ENCODE results near the gene SDCBP2.
A peak's percentile ranks its signal among the peaks of the same experiment; 100 is the strongest.

The SDCBP2 gene

GRCh38 chr20:1331101-1331500 lies 2.2 kb upstream of the SDCBP2 start:
- no peak for DNase-seq (ENCODE audit: low read depth)

DNA sequence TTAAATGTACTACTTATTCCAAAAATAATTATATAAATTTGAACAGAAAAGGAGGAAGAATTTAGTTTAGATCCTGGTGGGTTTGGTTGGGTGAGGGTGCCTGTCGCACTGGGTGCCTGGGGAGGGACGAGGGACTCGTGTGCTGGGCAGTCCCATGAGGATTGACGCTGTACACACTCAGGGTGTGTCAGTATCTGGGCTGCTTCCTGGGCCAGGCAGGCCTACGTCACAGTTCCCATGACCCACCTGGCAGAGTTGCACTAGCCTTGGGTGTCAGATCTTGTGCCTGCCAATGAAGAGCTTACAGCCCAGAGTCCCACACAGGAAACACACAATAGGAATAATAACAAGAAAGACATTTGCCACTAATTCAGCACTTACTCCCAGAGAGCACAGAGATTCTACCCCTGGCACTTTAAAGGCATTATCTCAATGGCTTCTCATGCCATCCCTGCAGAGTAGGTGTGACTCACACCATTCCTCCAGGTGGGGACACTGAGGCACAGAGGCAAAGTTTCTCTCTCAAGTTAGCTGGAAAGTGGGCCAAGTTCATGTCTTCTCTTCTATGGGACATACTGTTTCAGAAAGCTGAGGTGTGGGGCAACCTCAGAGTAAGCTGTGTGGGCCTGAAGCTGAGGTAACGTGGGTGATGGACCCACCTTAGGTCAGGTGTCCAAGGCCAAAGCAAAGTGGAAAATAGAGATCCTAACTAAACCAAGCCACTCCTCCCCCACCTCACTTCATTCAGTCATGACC lies 1.3 kb upstream of the SDCBP2 start:
- DNase-seq (ENCODE audit: low read depth) = no peak

DNA sequence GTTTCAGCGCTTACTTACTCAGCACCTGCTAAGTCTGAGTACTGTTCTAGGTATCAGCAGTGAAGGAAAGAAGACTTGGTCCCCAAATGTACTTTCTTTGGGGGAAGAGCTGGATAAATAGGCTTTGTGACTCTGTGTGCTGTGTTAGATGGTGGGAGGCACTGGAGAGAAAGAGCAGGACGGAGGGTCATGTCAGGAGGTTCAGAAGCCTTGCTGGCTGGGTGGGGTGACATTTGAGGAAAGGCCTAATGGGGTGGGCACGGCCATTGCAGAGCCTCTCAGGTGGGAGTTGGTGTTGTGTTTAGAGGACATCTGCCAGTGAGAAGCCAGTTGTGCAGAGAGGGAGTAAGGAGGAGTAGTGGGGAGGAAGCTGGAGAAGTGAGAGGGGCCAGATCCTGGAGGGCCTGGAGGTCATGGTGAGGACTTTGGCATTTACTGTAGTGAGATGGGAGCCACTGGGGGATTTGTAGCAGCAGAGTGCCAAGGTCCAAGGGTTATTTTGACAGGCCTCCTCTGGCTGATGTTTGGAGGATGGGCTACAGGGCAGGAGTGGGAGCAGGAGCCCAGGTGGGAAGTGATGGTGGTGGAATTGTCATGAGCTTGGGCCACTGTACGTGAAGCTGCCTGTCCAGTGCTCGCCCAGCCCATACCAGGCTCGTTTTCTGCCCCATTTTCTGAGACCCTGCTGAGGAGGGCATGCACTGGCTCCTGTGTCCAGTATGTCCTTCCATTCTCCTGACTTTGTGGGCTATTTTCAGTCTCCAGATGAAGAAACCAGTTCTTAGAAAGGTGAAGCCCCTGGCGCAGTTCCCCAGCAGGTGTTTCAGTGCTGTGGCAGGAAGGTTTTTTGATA lies 886 bp downstream of the SDCBP2 start:
- DNase-seq (ENCODE audit: low read depth) = no peak

DNA sequence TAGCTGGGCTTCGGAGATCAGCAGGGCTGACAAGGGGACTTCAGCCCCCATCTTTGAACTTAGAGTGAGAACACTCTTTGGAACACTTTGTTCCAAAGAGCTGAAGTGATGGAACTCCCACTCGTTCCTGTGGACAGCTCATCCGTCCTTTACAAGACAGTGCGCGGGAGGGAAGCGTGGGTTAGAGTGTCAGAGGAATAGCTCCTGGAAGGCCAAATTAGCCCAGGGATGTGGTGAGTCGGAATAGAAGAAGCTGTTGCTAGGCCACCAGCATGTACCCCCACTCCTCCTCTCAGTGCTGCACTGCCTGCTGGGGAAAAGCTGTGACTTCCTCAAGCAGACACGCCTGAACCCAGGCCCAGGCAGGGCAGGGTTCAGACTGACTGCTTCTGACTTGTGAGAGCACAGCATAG lies 1.7 kb downstream of the SDCBP2 start:
- peak; percentile 54 for DNase-seq (ENCODE audit: low read depth)

- peak; percentile 44 for DNase-seq (ENCODE audit: low read depth)
Measured at GRCh38 chr20:1326031-1326930, 2.7 kb downstream of the SDCBP2 start.

GRCh38 chr20:1325173-1326030 lies 3.5 kb downstream of the SDCBP2 start:
- peak; percentile 96 for DNase-seq (ENCODE audit: low read depth)

DNA sequence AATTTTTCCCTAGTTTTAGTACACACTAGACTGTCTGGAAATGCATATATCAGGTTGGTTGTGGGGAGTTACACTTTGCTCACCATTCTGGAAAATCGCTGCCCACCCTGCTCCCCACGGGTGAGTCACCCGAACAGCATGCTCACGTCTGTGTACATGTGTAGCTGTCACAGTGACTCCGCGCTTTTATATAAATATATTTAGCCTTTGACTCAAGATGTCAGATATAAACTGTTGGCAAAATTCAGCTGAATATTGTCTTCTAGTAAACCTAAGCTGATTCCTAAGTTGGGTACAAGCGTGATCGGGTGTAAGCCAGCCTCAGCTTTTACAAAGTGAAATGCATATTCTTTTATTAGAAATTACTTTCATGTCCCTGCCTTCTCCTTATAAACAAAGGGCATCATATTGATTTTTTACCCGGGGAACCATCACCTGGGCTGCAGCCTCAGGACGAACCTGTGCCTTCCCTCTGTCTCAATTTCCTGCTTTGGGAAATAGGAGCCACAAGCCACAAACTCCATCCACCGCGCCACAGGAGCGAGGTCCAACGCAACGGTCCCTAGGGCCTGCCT lies 4.3 kb downstream of the SDCBP2 start:
- peak; percentile 92 for DNase-seq (ENCODE audit: low read depth)

DNA sequence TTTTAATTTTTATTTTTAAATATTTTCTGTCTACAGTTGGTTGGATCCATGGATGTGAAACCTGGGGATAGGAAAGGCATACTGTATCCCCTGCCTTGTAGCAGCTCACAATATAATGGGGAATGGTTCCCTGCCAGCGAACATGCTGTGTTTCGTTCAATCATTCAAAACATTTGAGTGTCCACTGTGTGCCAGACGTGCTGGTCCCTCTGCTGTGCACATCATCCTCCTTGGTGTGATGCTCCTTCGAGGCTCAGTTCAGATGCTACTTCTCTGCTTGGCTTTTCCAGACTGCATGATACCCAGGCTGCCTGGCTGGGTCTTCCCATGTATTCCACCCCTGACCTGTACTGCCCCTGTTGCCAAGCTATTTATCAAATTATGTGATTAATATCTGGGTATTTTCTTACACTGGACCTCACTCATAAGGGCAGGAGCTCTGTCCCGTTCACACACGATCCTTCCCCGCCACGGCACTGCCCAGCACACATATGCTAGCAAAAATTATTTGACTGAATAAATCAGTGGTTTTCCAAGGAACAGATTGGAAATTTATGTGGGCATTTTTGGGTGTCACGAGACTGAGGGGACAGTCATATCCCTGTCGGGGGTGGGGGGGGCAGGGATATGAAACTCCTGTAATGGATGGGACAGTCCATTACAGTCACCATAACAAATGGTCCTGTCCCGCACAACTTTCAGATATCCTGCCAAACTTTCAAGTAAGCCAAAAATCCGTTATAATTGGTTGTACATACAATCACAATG lies 4.9 kb downstream of the SDCBP2 start:
- DNase-seq (ENCODE audit: low read depth) = no peak

DNA sequence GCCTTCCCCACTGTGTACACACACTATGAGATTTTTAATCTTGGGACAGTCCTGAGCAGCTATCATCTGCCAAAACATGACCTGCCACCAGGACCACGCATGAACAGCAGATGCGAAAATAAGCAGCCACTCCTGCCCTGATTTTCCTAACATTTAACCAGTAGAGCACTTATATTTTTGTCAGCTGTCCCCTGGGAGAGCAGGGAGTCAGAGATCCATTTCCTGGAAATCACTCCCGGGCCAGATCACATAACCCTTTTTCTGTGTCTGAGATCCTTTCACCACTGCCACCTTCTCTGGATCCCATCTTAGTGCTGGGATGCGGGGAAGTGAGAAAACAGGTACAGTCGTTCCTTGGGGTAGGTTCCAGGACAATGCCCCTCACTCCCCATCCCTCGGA lies 5.7 kb downstream of the SDCBP2 start:
- peak; percentile 40 for DNase-seq (ENCODE audit: low read depth)

DNA sequence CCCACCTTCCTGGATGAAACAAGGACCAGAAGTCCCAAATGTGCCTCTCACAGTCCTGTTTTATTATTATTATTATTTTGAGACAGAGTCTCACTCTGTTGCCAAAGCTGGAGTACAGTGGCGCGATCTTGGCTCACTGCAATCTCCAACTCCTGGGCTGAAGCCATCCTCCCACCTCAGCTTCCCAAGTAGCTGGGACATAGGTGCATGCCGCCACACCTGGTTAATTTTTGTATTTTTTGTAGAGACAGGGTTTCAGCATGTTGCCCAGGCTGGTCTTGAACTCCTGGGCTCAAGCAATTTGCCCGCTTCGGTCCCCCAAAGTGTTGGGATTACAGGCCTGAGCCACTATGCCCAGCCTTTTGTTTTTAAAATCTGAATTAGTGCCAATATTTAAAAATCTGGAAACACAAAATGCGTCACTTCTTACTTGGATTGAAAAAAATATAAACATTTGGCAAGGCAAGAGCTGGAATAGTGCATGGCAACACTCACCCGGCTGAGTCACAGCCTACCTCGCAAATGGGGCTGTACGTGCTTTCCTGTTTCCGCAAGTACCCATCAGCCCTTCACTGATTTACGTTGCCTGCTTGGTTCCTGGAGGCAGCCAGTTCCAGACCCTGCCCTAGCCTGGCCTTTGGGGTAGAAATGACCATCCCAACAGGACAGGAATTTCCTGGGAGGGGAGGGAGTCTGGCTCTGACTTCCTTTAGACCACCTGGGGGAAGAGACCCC lies 6.3 kb downstream of the SDCBP2 start:
- DNase-seq (ENCODE audit: low read depth) = peak; percentile 97

- DNase-seq (ENCODE audit: low read depth) = no peak
Measured at GRCh38 chr20:1321654-1321939, 7.3 kb downstream of the SDCBP2 start.

DNA sequence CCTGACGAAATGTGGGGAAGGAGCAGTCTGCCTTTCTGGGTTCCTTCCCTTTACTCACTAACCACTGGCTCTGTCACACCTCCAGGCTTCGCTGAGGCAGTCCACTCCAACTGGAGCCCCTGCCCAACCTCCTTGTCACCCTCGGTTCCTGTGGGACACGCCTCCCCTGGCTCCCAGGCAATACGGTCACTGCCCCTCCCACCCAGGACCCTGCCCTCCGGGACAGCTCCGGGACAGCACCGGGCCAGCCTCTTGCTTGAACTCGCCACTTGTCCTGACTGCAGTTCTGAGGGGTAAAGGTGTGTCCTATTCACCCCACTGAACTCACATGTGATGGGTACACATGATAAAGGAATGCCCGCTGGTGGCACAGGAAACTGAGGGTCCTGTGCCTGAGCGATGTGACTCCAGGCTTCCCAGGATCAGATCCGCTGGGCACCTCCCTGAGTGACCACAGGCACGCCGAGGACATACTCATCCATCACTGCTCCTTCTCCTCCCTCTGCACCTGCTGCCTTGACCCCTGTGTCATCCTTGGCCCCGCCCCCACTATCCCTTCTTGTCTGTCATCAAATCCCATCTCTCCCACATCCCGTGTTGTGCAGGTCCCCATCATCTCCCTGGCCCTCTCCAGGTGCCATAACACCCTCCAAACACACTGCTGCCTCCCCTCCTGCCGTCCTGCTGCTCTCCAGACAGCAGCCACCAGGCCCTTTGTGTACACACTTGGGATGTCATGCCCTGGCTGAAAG lies 7.9 kb downstream of the SDCBP2 start:
- no peak for DNase-seq (ENCODE audit: low read depth)

DNA sequence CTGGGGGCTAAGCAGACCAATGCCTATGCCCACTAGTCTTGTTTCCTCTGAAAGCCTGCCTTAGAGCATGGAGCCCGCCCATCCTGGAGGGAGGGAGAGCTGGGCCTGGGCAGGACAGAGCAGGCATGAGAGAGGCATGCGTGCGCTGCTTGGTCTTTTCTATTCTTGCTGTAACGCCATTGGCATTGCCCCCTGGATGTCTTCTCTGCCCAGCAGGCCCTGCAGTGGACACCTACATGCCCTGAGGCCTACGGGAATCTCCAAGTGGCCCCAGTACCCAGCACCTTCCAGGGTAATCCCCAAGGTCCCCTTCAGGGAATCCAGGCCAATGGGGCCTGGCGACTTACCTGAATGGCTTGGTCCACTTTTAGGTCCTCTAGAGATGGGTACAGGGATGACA lies 8.9 kb downstream of the SDCBP2 start:
- no peak for DNase-seq (ENCODE audit: low read depth)

DNA sequence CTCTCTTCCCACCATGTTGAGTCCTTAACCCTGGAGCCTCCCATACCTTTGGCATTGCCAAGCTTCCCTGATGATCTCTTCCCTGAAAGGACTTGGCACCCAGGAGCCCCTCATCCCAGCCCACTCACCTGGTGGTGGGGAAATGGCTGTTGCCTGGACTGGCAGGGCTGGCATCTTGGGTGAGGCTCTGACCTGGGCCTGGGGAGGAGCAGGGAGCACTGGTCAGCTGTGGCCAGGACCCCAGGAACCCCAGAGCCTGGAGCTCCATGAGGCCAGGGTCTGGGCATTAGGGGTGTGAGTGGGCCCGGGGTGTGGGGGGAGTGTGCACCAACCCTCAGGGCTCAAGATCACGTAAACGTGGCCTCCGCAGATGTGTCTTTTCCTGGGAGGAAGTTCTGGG lies 9.5 kb downstream of the SDCBP2 start:
- DNase-seq (ENCODE audit: low read depth) = no peak

- peak; percentile 54 for DNase-seq (ENCODE audit: low read depth)
Measured at GRCh38 chr20:1319051-1319450, 9.9 kb downstream of the SDCBP2 start.

GRCh38 chr20:1317545-1318255 lies 11.2 kb downstream of the SDCBP2 start:
- no peak for DNase-seq (ENCODE audit: low read depth)

- DNase-seq (ENCODE audit: low read depth) = no peak
Measured at GRCh38 chr20:1315804-1316203, 13.1 kb downstream of the SDCBP2 start.

DNA sequence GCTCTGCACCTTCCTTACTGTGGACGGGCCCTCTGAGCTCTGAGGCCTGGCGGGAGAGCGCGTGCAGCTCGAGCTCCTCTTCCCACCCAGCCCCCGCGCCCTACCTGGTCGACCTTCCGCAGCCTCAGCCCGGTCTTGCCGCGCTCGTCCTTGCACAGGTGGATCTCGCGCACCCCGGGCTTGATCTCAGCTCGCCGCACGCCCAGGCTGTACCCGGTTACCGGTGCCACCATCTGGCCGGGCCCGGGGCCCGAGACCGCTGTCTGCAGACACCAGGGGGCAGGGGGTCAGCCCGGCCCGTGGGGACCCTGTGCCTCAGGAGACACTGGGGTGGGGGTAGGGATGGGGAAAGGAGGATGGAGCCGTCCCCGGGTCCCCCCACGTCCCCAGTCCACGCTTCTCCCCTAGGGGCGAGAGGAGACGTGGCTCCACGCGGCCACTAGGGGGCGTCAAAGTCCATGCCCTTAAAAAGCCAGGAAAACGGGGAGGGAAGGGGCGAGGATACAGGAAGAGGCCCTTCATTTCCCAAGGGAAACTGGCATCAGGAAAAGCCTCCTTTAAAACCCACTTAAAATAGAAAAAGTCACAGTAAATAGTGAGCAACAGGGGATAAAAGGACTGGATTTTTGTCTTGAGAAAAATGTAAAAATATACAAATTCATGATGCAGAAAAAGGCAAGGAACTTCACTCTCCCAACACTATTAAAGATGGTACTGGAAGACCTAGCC lies 15.5 kb downstream of the SDCBP2 start:
- DNase-seq (ENCODE audit: low read depth) = peak; percentile 76
